ENCODE results near the gene PIP5K1A.
A peak's percentile ranks its signal among the peaks of the same experiment; 100 is the strongest.

The PIP5K1A gene

DNA sequence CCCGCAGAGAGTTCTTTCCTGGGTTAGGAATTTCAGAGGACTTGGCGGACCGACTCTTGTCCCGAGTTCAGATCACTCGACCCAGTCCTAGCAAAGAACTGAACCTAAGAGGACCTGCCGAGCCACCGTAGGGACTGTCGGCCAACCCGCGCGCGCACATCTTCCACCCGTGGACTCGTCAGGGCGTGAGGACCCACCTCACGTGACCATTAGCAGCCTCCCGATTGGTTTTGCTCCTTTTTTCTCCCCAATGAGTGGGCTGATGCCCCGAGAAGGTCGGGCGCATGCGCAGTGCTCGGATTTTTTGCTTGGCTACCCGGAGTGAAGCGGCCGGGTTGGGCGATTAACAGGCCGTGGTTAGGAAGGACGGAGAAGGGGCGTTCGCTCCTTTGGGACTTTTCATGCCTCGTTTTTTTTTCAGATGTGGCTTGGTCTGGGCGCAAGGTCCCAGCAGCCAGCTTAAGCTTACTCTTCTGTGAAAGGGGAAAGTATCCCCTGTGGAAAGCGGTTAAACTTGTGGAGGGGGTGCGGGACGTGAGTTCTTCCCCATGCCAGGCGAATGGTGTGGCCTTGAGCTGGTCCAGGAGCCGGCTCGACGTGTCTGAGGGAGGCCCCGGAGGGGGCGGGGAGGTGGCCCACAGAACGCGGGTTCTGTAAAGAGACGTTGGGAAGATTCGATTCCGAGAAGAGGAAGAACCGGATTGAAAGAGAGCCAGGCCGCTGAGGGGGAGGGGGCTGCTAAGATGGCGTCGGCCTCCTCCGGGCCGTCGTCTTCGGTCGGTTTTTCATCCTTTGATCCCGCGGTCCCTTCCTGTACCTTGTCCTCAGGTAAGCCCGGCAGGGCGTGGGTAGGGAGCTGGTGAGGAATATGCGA, at the start of gene PIP5K1A:
TSS of gene PIP5K1A (plus strand) at position 299 of the 874 bp plus-strand sequence. CDS start at position 744, 445 bp downstream.
- Histone ChIP-seq H3K4me1 (ENCODE audit: insufficient read depth, low read length) (no peaks in the 10 kb centered on the region; the same call in 1 of the 2 replicates), H3K36me3 (ENCODE audit: insufficient read depth, low read depth, low read length) (peaks cover 17% of the 10 kb centered on the region; the same call in 1 of the 2 replicates), H3K27ac (ENCODE audit: low read length) (peak within 1 kb of the TSS; percentile 94), H3K27me3 (ENCODE audit: insufficient read depth, low read length) (no peaks in the 10 kb centered on the region), H3K4me3 (ENCODE audit: low read length) (peak within 1 kb of the TSS; percentile 97), H3K9ac (ENCODE audit: low read depth, low read length) (peak within 1 kb of the TSS; percentile 98), H3K9me3 (ENCODE audit: insufficient read depth, low read depth, low read length) (no peaks in the 10 kb centered on the region)

GRCh38 chr1:151156515-151156819, 41.9 kb upstream of the PIP5K1A start, which contains the start of gene TNFAIP8L2:
Gene TNFAIP8L2, plus strand, starts transcription at chr1:151156649. Its CDS starts 2,049 bp downstream, at chr1:151158698.
- Histone ChIP-seq H3K9ac (ENCODE audit: low read depth, low read length) (no peak within 1 kb of the TSS), H3K4me1 (ENCODE audit: insufficient read depth, low read length) (no peaks in the 10 kb centered on the region), H3K27ac (ENCODE audit: low read length) (no peak within 1 kb of the TSS), H3K36me3 (ENCODE audit: insufficient read depth, low read depth, low read length) (peaks cover 17% of the 10 kb centered on the region), H3K9me3 (ENCODE audit: insufficient read depth, low read depth, low read length) (no peaks in the 10 kb centered on the region), H3K4me3 (ENCODE audit: low read length) (no peak within 1 kb of the TSS), H3K27me3 (ENCODE audit: insufficient read depth, low read length) (no peaks in the 10 kb centered on the region)

GRCh38 chr1:151157067-151157531, 41.3 kb upstream of the PIP5K1A start:
- Histone ChIP-seq H3K9me3 (ENCODE audit: insufficient read depth, low read depth, low read length) (no peaks in the 10 kb centered on the region), H3K36me3 (ENCODE audit: insufficient read depth, low read depth, low read length) (peaks cover 17% of the 10 kb centered on the region), H3K4me3 (ENCODE audit: low read length) (no peak overlapping the region), H3K27ac (ENCODE audit: low read length) (no peak overlapping the region), H3K9ac (ENCODE audit: low read depth, low read length) (no peak overlapping the region), H3K27me3 (ENCODE audit: insufficient read depth, low read length) (no peaks in the 10 kb centered on the region), H3K4me1 (ENCODE audit: insufficient read depth, low read length) (no peaks in the 10 kb centered on the region)

GRCh38 chr1:151158326-151158725, 40.0 kb upstream of the PIP5K1A start:
- Histone ChIP-seq H3K27ac (ENCODE audit: low read length) (no peak overlapping the region), H3K4me1 (ENCODE audit: insufficient read depth, low read length) (no peaks in the 10 kb centered on the region), H3K9me3 (ENCODE audit: insufficient read depth, low read depth, low read length) (no peaks in the 10 kb centered on the region), H3K9ac (ENCODE audit: low read depth, low read length) (no peak overlapping the region), H3K4me3 (ENCODE audit: low read length) (no peak overlapping the region), H3K27me3 (ENCODE audit: insufficient read depth, low read length) (no peaks in the 10 kb centered on the region), H3K36me3 (ENCODE audit: insufficient read depth, low read depth, low read length) (peaks cover 17% of the 10 kb centered on the region)

DNA sequence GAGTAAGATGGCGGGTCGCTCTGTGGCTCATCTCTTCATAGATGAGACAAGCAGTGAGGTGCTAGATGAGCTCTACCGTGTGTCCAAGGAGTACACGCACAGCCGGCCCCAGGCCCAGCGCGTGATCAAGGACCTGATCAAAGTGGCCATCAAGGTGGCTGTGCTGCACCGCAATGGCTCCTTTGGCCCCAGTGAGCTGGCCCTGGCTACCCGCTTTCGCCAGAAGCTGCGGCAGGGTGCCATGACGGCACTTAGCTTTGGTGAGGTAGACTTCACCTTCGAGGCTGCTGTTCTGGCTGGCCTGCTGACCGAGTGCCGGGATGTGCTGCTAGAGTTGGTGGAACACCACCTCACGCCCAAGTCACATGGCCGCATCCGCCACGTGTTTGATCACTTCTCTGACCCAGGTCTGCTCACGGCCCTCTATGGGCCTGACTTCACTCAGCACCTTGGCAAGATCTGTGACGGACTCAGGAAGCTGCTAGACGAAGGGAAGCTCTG, 39.6 kb upstream of the PIP5K1A start:
- Histone ChIP-seq H3K36me3 (ENCODE audit: insufficient read depth, low read depth, low read length) (peaks cover 17% of the 10 kb centered on the region), H3K9ac (ENCODE audit: low read depth, low read length) (no peak overlapping the region), H3K4me1 (ENCODE audit: insufficient read depth, low read length) (no peaks in the 10 kb centered on the region), H3K4me3 (ENCODE audit: low read length) (no peak overlapping the region), H3K9me3 (ENCODE audit: insufficient read depth, low read depth, low read length) (no peaks in the 10 kb centered on the region), H3K27me3 (ENCODE audit: insufficient read depth, low read length) (no peaks in the 10 kb centered on the region), H3K27ac (ENCODE audit: low read length) (no peak overlapping the region)

GRCh38 chr1:151159373-151159772, 39.0 kb upstream of the PIP5K1A start:
- Histone ChIP-seq H3K27me3 (ENCODE audit: insufficient read depth, low read length) (no peaks in the 10 kb centered on the region), H3K36me3 (ENCODE audit: insufficient read depth, low read depth, low read length) (peaks cover 17% of the 10 kb centered on the region), H3K4me3 (ENCODE audit: low read length) (no peak overlapping the region), H3K9me3 (ENCODE audit: insufficient read depth, low read depth, low read length) (no peaks in the 10 kb centered on the region), H3K27ac (ENCODE audit: low read length) (no peak overlapping the region), H3K9ac (ENCODE audit: low read depth, low read length) (no peak overlapping the region), H3K4me1 (ENCODE audit: insufficient read depth, low read length) (0 out of 2 replicates have a peak, but pooled peaks cover under 1% of the 10 kb centered on the region)

GRCh38 chr1:151164732-151165280, 33.5 kb upstream of the PIP5K1A start:
- 0 out of 2 replicates have a peak, but pooled peaks cover 9% of the 10 kb centered on the region for H3K4me1 ChIP-seq (ENCODE audit: insufficient read depth, low read length)
- peak overlapping the region; percentile 98 for H3K4me3 ChIP-seq (ENCODE audit: low read length)
- H3K36me3 ChIP-seq (ENCODE audit: insufficient read depth, low read depth, low read length): peaks cover 32% of the 10 kb centered on the region
- peak overlapping the region; percentile 96; the same call in 1 of the 2 replicates for H3K9ac ChIP-seq (ENCODE audit: low read depth, low read length)
- no peak overlapping the region for H3K27ac ChIP-seq (ENCODE audit: low read length)
- H3K27me3 ChIP-seq (ENCODE audit: insufficient read depth, low read length): no peaks in the 10 kb centered on the region
- no peaks in the 10 kb centered on the region for H3K9me3 ChIP-seq (ENCODE audit: insufficient read depth, low read depth, low read length)

DNA sequence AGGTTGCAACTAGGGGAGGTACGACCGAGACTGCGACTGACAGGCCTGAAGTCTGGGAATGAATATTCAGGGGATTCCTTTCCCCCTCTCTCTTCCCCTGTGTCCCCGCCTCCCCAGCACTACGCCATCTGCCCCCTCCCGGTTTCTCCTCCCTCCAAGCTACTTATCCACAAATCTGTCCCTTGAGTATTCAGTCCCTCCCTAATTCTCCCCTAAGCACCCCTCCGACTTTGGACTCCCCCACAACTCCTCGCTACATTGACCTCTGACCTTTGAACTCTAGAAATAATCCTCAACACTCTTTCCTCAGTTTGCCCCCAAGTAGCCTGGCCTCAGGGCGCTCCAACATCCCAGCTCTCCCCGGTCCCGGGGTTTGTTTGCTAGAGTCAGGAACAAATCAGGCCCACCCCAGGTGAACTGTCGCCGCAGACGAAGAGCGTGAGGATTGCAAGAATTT, 33.0 kb upstream of the PIP5K1A start:
- H3K27me3 ChIP-seq (ENCODE audit: insufficient read depth, low read length): no peaks in the 10 kb centered on the region
- no peaks in the 10 kb centered on the region for H3K9me3 ChIP-seq (ENCODE audit: insufficient read depth, low read depth, low read length)
- H3K27ac ChIP-seq (ENCODE audit: low read length): peak overlapping the region; percentile 84
- peak overlapping the region; percentile 96; the same call in 1 of the 2 replicates for H3K9ac ChIP-seq (ENCODE audit: low read depth, low read length)
- H3K4me3 ChIP-seq (ENCODE audit: low read length): peak overlapping the region; percentile 98
- H3K4me1 ChIP-seq (ENCODE audit: insufficient read depth, low read length): 0 out of 2 replicates have a peak, but pooled peaks cover 9% of the 10 kb centered on the region
- H3K36me3 ChIP-seq (ENCODE audit: insufficient read depth, low read depth, low read length): peaks cover 37% of the 10 kb centered on the region

DNA sequence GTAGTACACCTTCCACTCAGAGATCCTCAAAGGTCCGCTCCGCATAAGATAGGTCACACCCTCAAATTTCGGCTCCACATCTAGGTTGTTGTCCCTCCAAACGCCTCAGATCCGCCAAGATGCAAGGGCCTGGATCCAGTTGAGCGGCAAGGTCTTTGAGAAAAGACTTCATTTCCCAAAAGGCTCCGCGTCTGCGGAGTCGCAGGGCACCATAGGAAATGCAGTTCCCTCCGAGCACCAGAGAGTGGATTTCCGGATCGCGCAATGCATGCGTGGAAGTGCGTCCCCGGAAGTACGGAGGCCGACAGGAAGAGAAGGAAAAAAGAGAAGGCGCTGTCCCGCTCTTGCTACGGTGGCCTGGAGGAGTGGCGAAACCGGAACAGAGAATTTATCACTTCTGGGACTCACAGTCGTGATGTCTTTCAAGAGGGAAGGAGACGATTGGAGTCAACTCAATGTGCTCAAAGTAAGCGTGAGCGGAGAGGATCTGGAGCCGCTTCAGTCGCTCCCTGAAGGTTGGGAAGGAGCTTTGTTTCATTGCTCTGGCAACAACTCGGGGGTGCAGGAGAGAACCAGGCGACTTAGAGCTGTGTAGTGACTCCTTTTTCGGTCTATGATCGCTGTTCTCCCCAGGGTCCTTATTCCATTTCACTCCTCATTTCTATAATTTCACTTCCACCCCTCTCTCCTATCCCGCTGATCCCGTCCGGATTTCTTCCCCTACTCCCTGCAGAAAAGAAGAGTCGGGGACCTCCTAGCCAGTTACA, 32.4 kb upstream of the PIP5K1A start, which contains the start of the genes LYSMD1 and SCNM1:
TSS of gene LYSMD1 (minus strand) at position 165 of the 767 bp plus-strand sequence. CDS start 644 bp downstream, outside the sequence.
TSS of gene SCNM1 (plus strand) at position 407 of the 767 bp plus-strand sequence. CDS start at position 416, 9 bp downstream.
- peaks cover 32% of the 10 kb centered on the region for H3K36me3 ChIP-seq (ENCODE audit: insufficient read depth, low read depth, low read length)
- H3K27me3 ChIP-seq (ENCODE audit: insufficient read depth, low read length): no peaks in the 10 kb centered on the region
- H3K4me3 ChIP-seq (ENCODE audit: low read length): peak within 1 kb of the TSS; percentile 98

GRCh38 chr1:151166505-151166956, 31.8 kb upstream of the PIP5K1A start:
- Histone ChIP-seq H3K9ac (ENCODE audit: low read depth, low read length) (peak overlapping the region; percentile 96), H3K27me3 (ENCODE audit: insufficient read depth, low read length) (no peaks in the 10 kb centered on the region), H3K27ac (ENCODE audit: low read length) (peak overlapping the region; percentile 63), H3K4me1 (ENCODE audit: insufficient read depth, low read length) (0 out of 2 replicates have a peak, but pooled peaks cover 9% of the 10 kb centered on the region), H3K36me3 (ENCODE audit: insufficient read depth, low read depth, low read length) (peaks cover 32% of the 10 kb centered on the region), H3K4me3 (ENCODE audit: low read length) (peak overlapping the region; percentile 98), H3K9me3 (ENCODE audit: insufficient read depth, low read depth, low read length) (no peaks in the 10 kb centered on the region)

More for the DNA sequence above, 32.4 kb upstream of the PIP5K1A start, which contains the start of the genes LYSMD1 and SCNM1:
- Histone ChIP-seq H3K9me3 (ENCODE audit: insufficient read depth, low read depth, low read length) (no peaks in the 10 kb centered on the region), H3K9ac (ENCODE audit: low read depth, low read length) (peak within 1 kb of the TSS; percentile 96), H3K4me1 (ENCODE audit: insufficient read depth, low read length) (0 out of 2 replicates have a peak, but pooled peaks cover 9% of the 10 kb centered on the region), H3K27ac (ENCODE audit: low read length) (peak within 1 kb of the TSS; percentile 84)

Measured in iPS-20b (cell line).